GM19372 (cell line): ENCODE measurements around the gene ICE2.

Experiments used
- ATAC-seq: cut with Tn5 transposase; IDR thresholded peaks from one replicate; pipeline ENCODE4 v1.9.1; 2021; ENCODE audit warnings: mild to moderate bottlenecking, low read depth, moderate library complexity; ENCODE audit not compliant: unreplicated experiment

Gene ICE2

GRCh38 chr15:60373327-60373726 lies 105.6 kb downstream of the ICE2 start:
- ATAC-seq, result no peak

GRCh38 chr15:60372756-60373155 lies 106.2 kb downstream of the ICE2 start:
- ATAC-seq, result no peak

- no peak for ATAC-seq
Measured at GRCh38 chr15:60372227-60372626, 106.7 kb downstream of the ICE2 start.

GRCh38 chr15:60371175-60372051 lies 107.5 kb downstream of the ICE2 start:
- ATAC-seq, result no peak

GRCh38 chr15:60370869-60371136 lies 108.1 kb downstream of the ICE2 start:
- ATAC-seq, result no peak

- no peak for ATAC-seq
Measured at GRCh38 chr15:60370105-60370868, 108.7 kb downstream of the ICE2 start.

GRCh38 chr15:60369696-60370095 lies 109.2 kb downstream of the ICE2 start:
- no peak for ATAC-seq
